Activated T-cell treated with anti-CD3 and anti-CD28 coated beads, Interleukin-2, amount 50 U/mL, for 72 hours (primary cell): ENCODE results near the gene PLCH1. TPM values are rescaled to one million over a fixed set of nuclear protein-coding genes. Genes with fewer than 3 reads are reported as not detected.
A peak's percentile ranks its signal among the peaks of the same experiment; 100 is the strongest.

Experiments used
- ATAC-seq, 2 donors: fragments of 150-1000 bp; cut with Tn5 transposase; replicated peaks in 1 of 2; 2 replicates each; pipeline ENCODE4 v1.10.0; 2021; ENCODE audit warnings: moderate library complexity in 2 of 2, mild to moderate bottlenecking in 1 of 2
- DNase-seq, 2 donors: peaks; one replicate each; pipeline ENCODE4 v3.0.0; 2021 to 2022; ENCODE audit warnings: mixed read lengths in 1 of 2
- H3K27ac Mint-ChIP-seq: one replicate; pipeline ENCODE4 v1.8.0; 2022; ENCODE audit warnings: mild to moderate bottlenecking, moderate library complexity, mixed read lengths
- H3K27me3 Mint-ChIP-seq: one replicate; pipeline ENCODE4 v1.8.0; 2022; ENCODE audit warnings: low read depth, mixed read lengths
- H3K36me3 Mint-ChIP-seq, 2 donors: one replicate each; pipeline ENCODE4 v1.8.0; 2022; ENCODE audit warnings: mixed read lengths in 2 of 2, mild to moderate bottlenecking in 1 of 2; ENCODE audit not compliant: insufficient read depth in 2 of 2
- H3K4me1 Mint-ChIP-seq: one replicate; pipeline ENCODE4 v1.8.0; 2022; ENCODE audit warnings: low read depth, mixed read lengths
- H3K4me3 Mint-ChIP-seq, 2 donors: one replicate each; pipeline ENCODE4 v1.8.0; 2022; ENCODE audit warnings: mild to moderate bottlenecking in 2 of 2, mixed read lengths in 2 of 2, moderate library complexity in 2 of 2
- H3K9me3 Mint-ChIP-seq, 2 donors: one replicate each; pipeline ENCODE4 v1.8.0; 2022; ENCODE audit warnings: mixed read lengths in 2 of 2
- total RNA-seq, 2 donors: library from RNA; stranded (reverse); gene quantifications; one replicate each; pipeline ENCODE4 v1.2.3, GENCODE V29; 2022

Gene PLCH1
- total RNA-seq, 2 donors from 2014 or later = 0.14 to 1.1 TPM

DNA sequence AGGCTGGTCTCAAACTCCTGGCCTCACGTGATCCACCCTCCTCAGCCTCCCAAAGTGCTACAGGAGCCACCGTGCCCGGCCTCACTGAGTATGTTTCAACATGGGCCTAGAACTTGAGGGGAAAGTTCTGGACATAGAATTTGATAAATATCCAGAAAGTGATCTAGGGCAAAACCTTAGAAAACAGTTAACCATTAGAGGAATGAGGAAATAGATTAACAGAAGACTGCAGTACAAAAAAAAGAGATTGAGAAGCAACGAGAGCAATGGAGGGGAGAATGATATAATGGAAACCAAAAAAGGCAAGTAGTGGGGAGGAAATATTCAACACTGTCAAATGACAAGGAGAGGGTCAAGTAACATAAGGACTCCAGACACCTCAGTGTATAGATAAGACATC, 191.5 kb downstream of the PLCH1 start:
- no peaks in the 10 kb centered on the region for H3K9me3 Mint-ChIP-seq
- ATAC-seq (no peak), DNase-seq (no peak)
- no peaks in the 10 kb centered on the region for H3K36me3 Mint-ChIP-seq
- H3K27ac Mint-ChIP-seq = no peak overlapping the region
- H3K4me1 Mint-ChIP-seq = peaks cover 50% of the 10 kb centered on the region
- no peaks in the 10 kb centered on the region for H3K27me3 Mint-ChIP-seq
- no peak overlapping the region for H3K4me3 Mint-ChIP-seq

DNA sequence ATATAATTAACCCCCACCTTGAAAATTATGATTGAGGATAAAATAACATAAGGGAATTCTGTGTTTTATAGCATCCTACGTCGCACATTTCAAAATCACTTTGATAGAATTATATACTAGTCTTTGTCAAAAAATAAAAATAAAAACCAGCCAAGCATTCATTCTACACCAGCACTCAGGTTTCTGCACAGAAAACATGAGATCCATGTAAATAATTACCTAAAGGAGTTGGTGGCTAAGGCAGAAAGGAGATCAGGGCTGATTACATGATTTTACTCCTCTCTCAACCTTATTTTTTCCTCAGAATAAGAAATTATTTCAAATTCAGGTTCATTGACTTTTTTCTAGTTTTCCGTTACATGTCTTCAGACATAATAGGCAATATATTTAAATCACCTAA, 194.5 kb downstream of the PLCH1 start:
- ATAC-seq = no peak
- peaks cover 49% of the 10 kb centered on the region for H3K4me1 Mint-ChIP-seq
- H3K27ac Mint-ChIP-seq = no peak overlapping the region

DNA sequence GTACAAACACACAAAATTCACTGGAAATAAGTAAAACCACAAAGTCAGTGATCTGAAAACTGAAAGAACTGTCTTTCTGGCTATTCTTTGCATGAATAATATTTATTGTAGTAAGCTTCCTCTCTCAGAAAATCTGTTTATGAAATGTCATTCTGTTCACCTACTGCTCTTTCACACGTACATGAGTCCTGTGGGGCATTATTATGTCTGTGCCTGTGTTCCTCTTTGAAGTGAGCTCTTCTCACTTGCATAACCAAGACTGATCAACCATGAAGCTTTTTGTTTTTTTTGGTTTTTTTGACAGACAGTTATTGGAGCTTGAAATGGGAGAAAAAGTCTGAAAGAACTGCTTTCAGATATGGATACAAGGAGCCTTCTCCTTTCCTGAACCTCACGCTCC, 195.8 kb downstream of the PLCH1 start:
- peak overlapping the region; percentile 9 to 35 for H3K4me3 Mint-ChIP-seq
- ATAC-seq = peak; percentile 62 to 79
- H3K36me3 Mint-ChIP-seq = no peaks in the 10 kb centered on the region
- no peaks in the 10 kb centered on the region for H3K9me3 Mint-ChIP-seq
- H3K4me1 Mint-ChIP-seq = peaks cover 36% of the 10 kb centered on the region
- H3K27ac Mint-ChIP-seq = no peak overlapping the region
- H3K27me3 Mint-ChIP-seq = no peaks in the 10 kb centered on the region
- DNase-seq = no peak

More for the DNA sequence above, 194.5 kb downstream of the PLCH1 start:
- Mint-ChIP-seq H3K36me3 (no peaks in the 10 kb centered on the region), H3K4me3 (no peak overlapping the region), H3K9me3 (no peaks in the 10 kb centered on the region), H3K27me3 (no peaks in the 10 kb centered on the region)
- no peak for DNase-seq

DNA sequence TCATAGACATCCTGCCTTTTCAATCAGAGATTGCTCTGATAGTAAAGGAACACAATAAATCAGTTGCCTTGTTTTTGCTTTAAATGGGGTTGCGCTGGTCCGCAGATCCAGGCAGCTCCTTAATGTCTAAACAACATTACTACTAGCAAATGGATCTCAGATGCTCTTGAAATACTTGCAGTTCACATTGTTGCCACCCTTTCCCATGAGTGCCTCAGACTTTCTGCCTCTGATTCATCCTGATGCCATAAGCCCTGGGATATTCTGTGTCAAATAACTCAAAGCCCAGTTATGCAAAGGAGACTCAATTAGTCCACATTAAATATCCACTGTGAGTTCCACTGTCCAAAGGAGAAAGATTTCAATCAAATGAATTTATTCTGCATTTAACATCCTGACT, 196.7 kb downstream of the PLCH1 start:
- no peak overlapping the region for H3K27ac Mint-ChIP-seq
- no peaks in the 10 kb centered on the region for H3K27me3 Mint-ChIP-seq
- peaks cover 0 to 2% of the 10 kb centered on the region in 2 donors for H3K9me3 Mint-ChIP-seq
- ATAC-seq = no peak
- H3K4me1 Mint-ChIP-seq = peaks cover 27% of the 10 kb centered on the region
- DNase-seq = no peak
- H3K4me3 Mint-ChIP-seq = no peak overlapping the region
- no peaks in the 10 kb centered on the region for H3K36me3 Mint-ChIP-seq

DNA sequence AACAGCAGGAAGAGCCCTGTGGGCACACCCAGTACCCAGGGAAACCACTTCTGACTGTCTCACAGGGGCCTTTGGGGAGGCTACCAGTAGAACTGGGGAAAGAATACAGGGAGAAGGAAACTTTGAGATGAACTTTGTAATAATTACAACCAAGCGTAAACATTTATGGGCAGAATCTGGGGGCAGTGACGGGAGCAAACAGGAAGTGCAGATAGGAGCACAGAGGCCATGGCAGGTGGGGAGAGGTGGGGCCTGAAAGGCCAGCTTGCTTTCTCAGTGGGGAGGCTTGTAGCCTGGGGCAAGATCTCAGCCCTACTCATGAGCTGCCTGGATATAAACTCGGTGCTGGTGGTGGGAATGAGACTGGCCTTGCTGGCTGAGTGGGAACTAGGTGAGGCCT, 209.8 kb downstream of the PLCH1 start:
- Mint-ChIP-seq H3K27me3 (no peaks in the 10 kb centered on the region), H3K36me3 (peaks cover 6 to 20% of the 10 kb centered on the region in 2 donors), H3K9me3 (peaks cover 12 to 16% of the 10 kb centered on the region in 2 donors), H3K27ac (no peak overlapping the region), H3K4me3 (no peak overlapping the region), H3K4me1 (peaks cover 3% of the 10 kb centered on the region)
- no peak for ATAC-seq
- DNase-seq = no peak

DNA sequence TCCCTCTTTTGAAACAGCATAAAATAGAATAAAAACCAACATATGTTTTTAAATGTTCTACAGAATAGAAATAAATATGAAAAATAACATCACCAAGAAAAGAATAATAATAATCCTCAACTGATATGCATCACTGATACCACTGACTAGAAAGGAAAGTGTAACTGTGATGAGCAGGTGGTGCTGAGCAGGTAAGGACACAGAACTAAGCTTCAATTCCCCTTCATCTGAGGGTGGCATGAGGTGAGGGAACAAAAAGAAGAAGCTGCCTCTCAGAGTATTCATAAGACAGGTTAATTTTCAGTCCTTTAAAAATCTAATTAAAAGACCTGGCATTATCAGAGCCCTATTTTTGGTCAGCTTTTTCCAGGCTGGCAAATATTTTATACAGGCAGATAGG, 216.3 kb downstream of the PLCH1 start:
- no peaks in the 10 kb centered on the region for H3K4me1 Mint-ChIP-seq
- peaks cover 0 to 6% of the 10 kb centered on the region in 2 donors for H3K36me3 Mint-ChIP-seq
- peaks cover 6 to 8% of the 10 kb centered on the region in 2 donors for H3K9me3 Mint-ChIP-seq
- H3K4me3 Mint-ChIP-seq = no peak overlapping the region
- no peak for DNase-seq
- H3K27ac Mint-ChIP-seq = no peak overlapping the region
- no peak for ATAC-seq
- no peaks in the 10 kb centered on the region for H3K27me3 Mint-ChIP-seq

DNA sequence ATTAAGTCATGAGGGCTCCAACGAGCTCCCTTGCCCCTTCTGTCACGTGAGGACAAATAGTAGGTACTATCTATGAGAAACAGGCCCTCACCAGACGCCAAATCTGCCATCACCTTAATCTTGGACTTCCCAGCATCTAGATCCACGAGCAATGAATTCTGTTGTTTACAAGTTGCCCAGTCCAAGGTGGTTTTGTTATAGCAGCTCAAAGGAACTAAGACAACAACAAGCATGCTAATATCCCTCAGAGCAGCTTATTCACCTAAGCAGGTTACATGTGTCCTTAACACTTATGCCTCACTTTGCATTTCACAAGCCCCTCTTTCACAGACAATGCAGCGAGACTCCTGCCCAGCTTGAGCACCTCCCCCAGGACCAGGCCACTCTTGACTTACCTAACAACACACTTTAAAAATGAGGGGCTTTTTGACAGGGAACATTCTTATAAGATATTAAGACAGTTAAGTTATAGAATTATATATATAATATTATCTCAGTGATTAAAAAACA, 219.5 kb downstream of the PLCH1 start:
- Mint-ChIP-seq H3K4me3 (no peak overlapping the region), H3K4me1 (no peaks in the 10 kb centered on the region), H3K27me3 (no peaks in the 10 kb centered on the region), H3K27ac (no peak overlapping the region), H3K9me3 (peaks cover 0 to under 1% of the 10 kb centered on the region in 2 donors), H3K36me3 (no peaks in the 10 kb centered on the region)
- ATAC-seq (no peak), DNase-seq (no peak)

DNA sequence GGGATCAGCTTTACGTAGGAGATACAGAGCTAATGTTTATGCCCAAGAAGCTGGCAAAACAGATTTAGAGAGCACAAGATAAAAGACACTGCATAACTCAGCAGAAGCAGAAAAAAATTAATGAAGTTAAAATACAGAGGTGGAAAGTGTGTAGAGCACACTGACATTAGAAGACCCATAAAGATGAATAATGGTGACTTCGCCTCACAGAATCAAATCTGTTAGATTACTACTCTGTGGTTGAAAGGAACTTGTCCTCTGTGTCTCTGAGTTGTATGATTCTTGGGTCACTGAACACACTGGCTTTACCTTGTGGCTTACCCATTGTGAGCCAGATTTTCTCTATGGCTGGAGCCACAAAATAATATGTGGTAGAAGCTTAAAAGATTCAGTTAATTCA, 224.4 kb downstream of the PLCH1 start:
- Mint-ChIP-seq H3K27me3 (no peaks in the 10 kb centered on the region), H3K36me3 (no peaks in the 10 kb centered on the region), H3K9me3 (peaks cover 0 to 2% of the 10 kb centered on the region in 2 donors), H3K27ac (no peak overlapping the region), H3K4me1 (no peaks in the 10 kb centered on the region), H3K4me3 (no peak overlapping the region)
- DNase-seq = no peak
- ATAC-seq = no peak

DNA sequence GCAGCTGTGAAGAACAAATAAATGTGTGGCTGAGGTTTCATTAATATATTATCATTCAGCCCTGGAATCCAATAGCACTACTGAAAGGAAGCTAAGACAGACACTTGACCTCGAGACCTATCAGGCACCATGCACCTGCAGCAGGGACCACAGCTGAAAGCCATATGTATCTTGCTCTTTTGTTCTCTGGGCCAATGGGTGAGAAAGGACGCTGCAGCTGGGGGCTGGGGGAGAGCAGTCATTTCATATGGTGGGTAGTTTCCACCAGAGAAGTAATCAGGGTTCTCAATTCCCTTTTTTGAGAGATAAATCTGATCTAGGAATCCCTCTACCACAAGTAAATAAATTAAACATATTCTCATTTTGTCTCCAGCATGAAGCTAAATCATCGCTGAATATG, 225.8 kb downstream of the PLCH1 start:
- H3K4me3 Mint-ChIP-seq = no peak overlapping the region
- H3K9me3 Mint-ChIP-seq = peaks cover 0 to 2% of the 10 kb centered on the region in 2 donors
- H3K36me3 Mint-ChIP-seq = no peaks in the 10 kb centered on the region
- H3K27ac Mint-ChIP-seq = no peak overlapping the region
- DNase-seq = no peak
- no peak for ATAC-seq
- H3K27me3 Mint-ChIP-seq = no peaks in the 10 kb centered on the region
- no peaks in the 10 kb centered on the region for H3K4me1 Mint-ChIP-seq

DNA sequence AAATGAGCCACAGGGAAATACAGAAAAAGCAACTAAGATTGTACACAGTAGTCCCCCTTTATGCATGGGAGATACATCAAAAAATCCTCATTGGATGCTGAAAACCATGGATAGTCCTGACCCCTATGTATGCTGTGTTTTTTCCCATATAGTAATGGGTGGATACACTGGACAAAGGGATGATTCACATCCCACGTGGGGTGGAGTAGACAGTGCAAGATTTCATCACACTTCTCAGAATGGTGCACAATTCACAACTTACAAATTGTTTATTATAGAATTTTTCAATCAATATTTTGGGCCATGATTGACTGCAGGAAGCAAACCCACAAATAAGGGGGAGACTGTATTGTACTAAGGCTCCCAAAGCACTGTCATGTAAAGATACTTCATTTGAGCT, 227.0 kb downstream of the PLCH1 start:
- Mint-ChIP-seq H3K27me3 (no peaks in the 10 kb centered on the region), H3K27ac (no peak overlapping the region), H3K4me3 (no peak overlapping the region), H3K9me3 (peaks cover 0 to 2% of the 10 kb centered on the region in 2 donors), H3K36me3 (no peaks in the 10 kb centered on the region), H3K4me1 (no peaks in the 10 kb centered on the region)
- no peak for ATAC-seq
- no peak for DNase-seq

DNA sequence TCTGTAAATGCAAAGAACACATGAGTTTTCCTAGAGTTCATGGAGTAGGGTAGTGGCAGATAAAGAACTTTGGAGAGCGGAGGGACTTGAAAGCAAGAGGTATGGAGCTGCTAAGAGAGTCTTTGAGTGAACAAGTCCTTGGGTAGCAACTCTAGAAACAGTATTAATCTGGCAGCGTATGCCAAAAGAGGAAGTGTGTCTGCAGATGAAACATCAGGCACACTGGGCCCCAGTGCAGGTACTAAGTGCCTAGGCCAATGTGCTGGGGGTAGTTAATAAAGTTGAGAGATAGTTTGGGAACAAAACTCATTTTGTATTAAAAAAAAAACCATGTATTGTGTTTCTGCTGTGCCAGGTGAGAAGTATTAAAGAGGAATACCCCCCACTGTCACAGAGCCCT, 228.4 kb downstream of the PLCH1 start:
- Mint-ChIP-seq H3K9me3 (peaks cover 7% of the 10 kb centered on the region in 2 donors), H3K36me3 (peaks cover 3 to 5% of the 10 kb centered on the region in 2 donors), H3K27me3 (no peaks in the 10 kb centered on the region), H3K4me1 (no peaks in the 10 kb centered on the region), H3K27ac (no peak overlapping the region), H3K4me3 (no peak overlapping the region)
- DNase-seq (no peak), ATAC-seq (no peak)

DNA sequence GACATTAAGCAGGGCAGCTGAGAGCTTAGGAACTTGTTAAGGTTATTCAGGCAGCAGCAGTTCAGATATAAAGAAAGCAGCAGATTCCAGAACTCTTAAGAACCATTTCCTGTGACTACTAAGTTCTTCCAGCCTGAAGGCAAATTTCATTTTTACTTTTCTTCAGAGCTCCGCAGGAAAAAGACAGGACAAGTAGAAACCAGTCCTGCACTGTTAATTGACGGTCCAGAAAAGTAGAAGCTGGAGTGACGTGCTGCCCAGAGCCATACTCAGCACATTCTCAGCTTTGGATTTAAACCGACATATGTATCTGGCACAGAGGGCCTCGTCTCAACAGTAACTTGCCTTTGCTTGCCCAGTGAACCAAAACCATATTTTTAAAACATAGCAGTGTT, 232.0 kb downstream of the PLCH1 start:
- H3K4me1 Mint-ChIP-seq = no peaks in the 10 kb centered on the region
- H3K36me3 Mint-ChIP-seq = peaks cover 3 to 5% of the 10 kb centered on the region in 2 donors
- peaks cover 7% of the 10 kb centered on the region in 2 donors for H3K9me3 Mint-ChIP-seq
- H3K27me3 Mint-ChIP-seq = no peaks in the 10 kb centered on the region
- H3K27ac Mint-ChIP-seq = no peak overlapping the region
- ATAC-seq (no peak), DNase-seq (no peak)
- no peak overlapping the region for H3K4me3 Mint-ChIP-seq

DNA sequence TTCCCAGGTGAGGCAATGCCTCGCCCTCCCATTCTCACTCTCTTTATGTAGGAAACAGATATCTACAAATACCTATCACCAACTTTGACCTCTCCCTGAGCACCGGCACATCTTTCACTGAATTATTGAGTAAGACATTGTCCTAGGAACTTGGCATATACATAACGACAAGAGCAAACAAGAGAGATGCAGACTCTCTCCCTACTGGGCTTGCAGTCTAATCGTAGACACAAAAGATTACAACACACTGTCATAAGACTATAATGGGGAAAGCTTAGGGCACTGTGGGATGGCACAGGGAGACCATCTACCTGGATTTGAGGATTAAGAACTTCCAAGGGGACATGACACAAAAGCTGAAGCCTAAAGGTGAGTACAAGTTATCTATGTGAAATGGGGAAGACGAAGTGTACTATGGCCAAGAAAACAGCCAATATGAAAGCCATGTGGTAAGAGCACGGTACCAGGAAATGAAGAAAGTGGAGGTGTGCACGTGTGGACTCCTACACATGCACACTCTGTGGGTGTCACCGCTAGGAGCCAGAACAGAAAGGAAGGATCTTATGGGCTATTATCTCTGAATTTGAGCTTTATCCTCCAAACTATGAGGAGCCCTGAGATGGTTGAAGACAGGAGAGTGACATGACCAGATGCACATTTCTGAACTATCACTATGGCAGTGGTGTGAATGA, 232.6 kb downstream of the PLCH1 start:
- no peak for DNase-seq
- no peaks in the 10 kb centered on the region for H3K27me3 Mint-ChIP-seq
- no peaks in the 10 kb centered on the region for H3K4me1 Mint-ChIP-seq
- no peak for ATAC-seq
- peaks cover 7% of the 10 kb centered on the region in 2 donors for H3K9me3 Mint-ChIP-seq
- peaks cover 3 to 5% of the 10 kb centered on the region in 2 donors for H3K36me3 Mint-ChIP-seq
- no peak overlapping the region for H3K27ac Mint-ChIP-seq
- no peak overlapping the region for H3K4me3 Mint-ChIP-seq

DNA sequence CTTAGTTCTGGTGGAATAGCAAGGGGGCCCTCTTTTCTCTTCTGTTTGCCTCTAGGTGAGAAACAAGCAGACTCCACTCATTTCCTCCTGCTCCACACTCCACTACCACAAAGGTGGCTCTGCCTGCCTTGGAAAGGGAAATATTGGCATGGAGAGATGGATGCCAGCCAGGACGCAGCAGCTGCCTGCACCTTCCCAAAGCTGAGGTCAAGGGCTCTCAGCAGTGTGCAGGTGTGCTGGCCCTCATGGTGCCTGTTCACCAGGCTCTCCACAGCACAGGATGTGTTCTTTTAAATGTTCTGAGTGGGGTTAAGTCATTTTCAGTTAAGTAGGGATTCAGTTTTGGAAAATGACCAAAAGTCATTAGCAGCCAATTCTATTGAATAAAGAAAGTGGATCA, 240.2 kb downstream of the PLCH1 start:
- Mint-ChIP-seq H3K4me1 (no peaks in the 10 kb centered on the region), H3K27me3 (no peaks in the 10 kb centered on the region), H3K4me3 (no peak overlapping the region), H3K9me3 (no peaks in the 10 kb centered on the region), H3K36me3 (no peaks in the 10 kb centered on the region), H3K27ac (no peak overlapping the region)
- ATAC-seq = no peak
- DNase-seq = no peak
